ENCODE measurements around the gene ZNF891.

The ZNF891 gene

GRCh38 chr12:133130038-133130807, at the start of gene ZNF891, which contains the start of gene ZNF10:
Gene ZNF891, minus strand, starts transcription at chr12:133130274. Its CDS starts 8,356 bp downstream, at chr12:133121918.
Gene ZNF10, plus strand, starts transcription at chr12:133130627. Its CDS starts 13,866 bp downstream, at chr12:133144493.
- peak; percentile 80 for DNase-seq (ENCODE audit: low read depth)

GRCh38 chr12:133174901-133175300, 44.8 kb upstream of the ZNF891 start:
- no peak for DNase-seq (ENCODE audit: low read depth)

- no peak for DNase-seq (ENCODE audit: low read depth)
These were observed 42.4 kb upstream of the ZNF891 start for GRCh38 chr12:133172491-133172890.

- no peak for DNase-seq (ENCODE audit: low read depth)
These were observed 35.7 kb upstream of the ZNF891 start for GRCh38 chr12:133165776-133166175.

GRCh38 chr12:133156125-133156690, 26.1 kb upstream of the ZNF891 start:
- DNase-seq (ENCODE audit: low read depth): no peak

- no peak for DNase-seq (ENCODE audit: low read depth)
These were observed 15.9 kb upstream of the ZNF891 start for GRCh38 chr12:133145981-133146380.

- DNase-seq (ENCODE audit: low read depth): no peak
These were observed 5.7 kb upstream of the ZNF891 start for GRCh38 chr12:133135747-133136146.

GRCh38 chr12:133130808-133131128, 694 bp upstream of the ZNF891 start:
- no peak for DNase-seq (ENCODE audit: low read depth)

- no peak for DNase-seq (ENCODE audit: low read depth)
These were observed 571 bp downstream of the ZNF891 start for GRCh38 chr12:133129368-133130037.

GRCh38 chr12:133124674-133125073, 5.4 kb downstream of the ZNF891 start:
- no peak for DNase-seq (ENCODE audit: low read depth)

- DNase-seq (ENCODE audit: low read depth): no peak
These were observed 9.5 kb downstream of the ZNF891 start for GRCh38 chr12:133120385-133121191.

- DNase-seq (ENCODE audit: low read depth): no peak
These were observed 21.9 kb downstream of the ZNF891 start for GRCh38 chr12:133108150-133108549.

GRCh38 chr12:133107121-133107520, 23.0 kb downstream of the ZNF891 start:
- no peak for DNase-seq (ENCODE audit: low read depth)

- no peak for DNase-seq (ENCODE audit: low read depth)
These were observed 23.8 kb downstream of the ZNF891 start for GRCh38 chr12:133106253-133106652.

- DNase-seq (ENCODE audit: low read depth): no peak
These were observed 24.5 kb downstream of the ZNF891 start for GRCh38 chr12:133105620-133106019.

GRCh38 chr12:133083345-133083744, 46.7 kb downstream of the ZNF891 start:
- no peak for DNase-seq (ENCODE audit: low read depth)

GRCh38 chr12:133081159-133081780, 48.8 kb downstream of the ZNF891 start:
- DNase-seq (ENCODE audit: low read depth): no peak

GRCh38 chr12:133080368-133081158, 49.5 kb downstream of the ZNF891 start, which contains the start of gene ZNF140:
Gene ZNF140, plus strand, starts transcription at chr12:133080923. Its CDS starts 398 bp downstream, at chr12:133081321.
- peak; percentile 68 for DNase-seq (ENCODE audit: low read depth)

GRCh38 chr12:133080026-133080367, 50.1 kb downstream of the ZNF891 start:
- peak; percentile 90 for DNase-seq (ENCODE audit: low read depth)

GRCh38 chr12:133073836-133074235, 56.2 kb downstream of the ZNF891 start:
- no peak for DNase-seq (ENCODE audit: low read depth)

GRCh38 chr12:133063556-133063955, 66.5 kb downstream of the ZNF891 start:
- no peak for DNase-seq (ENCODE audit: low read depth)

Data from HS-27A (cell line).